HG03354 (cell line): Measurements from ENCODE around the gene GSTM2.

Experiments used
- ATAC-seq: cut with Tn5 transposase; IDR thresholded peaks from one replicate; pipeline ENCODE4 v1.9.1; 2021; ENCODE audit warnings: mild to moderate bottlenecking; ENCODE audit not compliant: unreplicated experiment, poor library complexity, severe bottlenecking

The GSTM2 gene

GRCh38 chr1:109667452-109668122 lies at the start of gene GSTM2:
TSS of gene GSTM2 (plus strand) at chr1:109668057. CDS start at chr1:109668116, 59 bp downstream.
- peak; percentile 89 for ATAC-seq

- ATAC-seq = no peak
Measured at GRCh38 chr1:109618661-109619575, 48.9 kb upstream of the GSTM2 start.

GRCh38 chr1:109619576-109620400 lies 48.1 kb upstream of the GSTM2 start, which contains the start of the genes AMPD2 and GNAT2:
TSS of gene AMPD2 (plus strand) at chr1:109619837. CDS start at chr1:109621176, 1,339 bp downstream.
TSS of gene GNAT2 (minus strand) at chr1:109619616. CDS start at chr1:109612870, 6,746 bp downstream.
- ATAC-seq = peak; percentile 64

GRCh38 chr1:109620401-109620791 lies 47.5 kb upstream of the GSTM2 start:
- ATAC-seq = peak; percentile 0

- ATAC-seq = peak; percentile 74
Measured at GRCh38 chr1:109620841-109621286, 47.0 kb upstream of the GSTM2 start.

- no peak for ATAC-seq
Measured at GRCh38 chr1:109621379-109622136, 46.3 kb upstream of the GSTM2 start.

GRCh38 chr1:109622137-109622892 lies 45.5 kb upstream of the GSTM2 start:
- no peak for ATAC-seq

GRCh38 chr1:109622895-109623294 lies 45.0 kb upstream of the GSTM2 start:
- ATAC-seq = no peak

- no peak for ATAC-seq
Measured at GRCh38 chr1:109623601-109624161, 44.2 kb upstream of the GSTM2 start.

GRCh38 chr1:109624201-109625010 lies 43.5 kb upstream of the GSTM2 start:
- peak; percentile 31 for ATAC-seq

- ATAC-seq = no peak
Measured at GRCh38 chr1:109625176-109625575, 42.7 kb upstream of the GSTM2 start.

- ATAC-seq = no peak
Measured at GRCh38 chr1:109625601-109626560, 42.0 kb upstream of the GSTM2 start.

GRCh38 chr1:109626682-109627408 lies 41.0 kb upstream of the GSTM2 start:
- no peak for ATAC-seq

GRCh38 chr1:109627692-109628399 lies 40.0 kb upstream of the GSTM2 start:
- no peak for ATAC-seq
